CD4-positive, alpha-beta T cell treated with Interleukin-4 for 4 hours (primary cell): ENCODE results near the gene NLRP6.
A peak's percentile ranks its signal among the peaks of the same experiment; 100 is the strongest.

Source experiments
- DNase-seq: peaks from one replicate; pipeline ENCODE4 v3.0.0-alpha.2; 2020

NLRP6 gene

DNA sequence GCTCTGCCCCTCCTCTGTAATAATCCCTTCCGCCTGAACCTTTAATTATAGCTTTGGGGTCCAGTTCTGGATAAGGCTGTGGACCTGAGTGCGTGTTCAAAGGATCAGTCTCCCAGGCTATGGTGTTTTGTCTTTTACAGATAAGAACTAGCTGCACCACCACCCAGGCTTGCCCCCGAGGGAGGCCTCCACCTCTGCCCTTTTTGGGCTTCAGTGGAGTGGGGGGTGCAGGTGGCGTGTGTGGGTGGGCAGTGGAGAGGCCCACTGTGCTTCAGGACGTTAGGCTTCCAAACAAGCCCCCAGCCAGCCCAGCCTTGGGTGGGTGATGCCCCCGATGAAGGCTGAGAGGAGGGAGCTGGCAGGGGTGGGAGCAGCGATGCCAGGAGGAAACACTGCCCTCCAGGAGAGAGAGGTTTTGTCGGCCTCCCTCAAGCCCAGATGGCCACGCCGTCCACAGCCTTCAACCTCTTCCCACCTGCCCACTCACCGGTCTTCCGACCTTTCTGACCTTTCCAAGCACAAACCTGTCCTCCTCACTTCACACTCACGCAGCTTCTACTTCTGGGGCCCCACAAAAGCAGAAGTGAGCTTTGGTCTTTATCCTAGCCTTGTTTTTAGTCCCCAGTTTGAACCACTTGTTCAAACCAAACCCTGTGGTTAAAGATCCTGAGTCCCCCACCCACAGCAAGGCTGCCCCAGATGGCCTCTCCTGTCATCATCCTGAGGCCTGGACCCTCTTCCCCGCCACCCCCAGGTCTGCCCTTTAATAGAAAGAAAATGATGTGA lies 21.1 kb upstream of the NLRP6 start:
- no peak for DNase-seq

DNA sequence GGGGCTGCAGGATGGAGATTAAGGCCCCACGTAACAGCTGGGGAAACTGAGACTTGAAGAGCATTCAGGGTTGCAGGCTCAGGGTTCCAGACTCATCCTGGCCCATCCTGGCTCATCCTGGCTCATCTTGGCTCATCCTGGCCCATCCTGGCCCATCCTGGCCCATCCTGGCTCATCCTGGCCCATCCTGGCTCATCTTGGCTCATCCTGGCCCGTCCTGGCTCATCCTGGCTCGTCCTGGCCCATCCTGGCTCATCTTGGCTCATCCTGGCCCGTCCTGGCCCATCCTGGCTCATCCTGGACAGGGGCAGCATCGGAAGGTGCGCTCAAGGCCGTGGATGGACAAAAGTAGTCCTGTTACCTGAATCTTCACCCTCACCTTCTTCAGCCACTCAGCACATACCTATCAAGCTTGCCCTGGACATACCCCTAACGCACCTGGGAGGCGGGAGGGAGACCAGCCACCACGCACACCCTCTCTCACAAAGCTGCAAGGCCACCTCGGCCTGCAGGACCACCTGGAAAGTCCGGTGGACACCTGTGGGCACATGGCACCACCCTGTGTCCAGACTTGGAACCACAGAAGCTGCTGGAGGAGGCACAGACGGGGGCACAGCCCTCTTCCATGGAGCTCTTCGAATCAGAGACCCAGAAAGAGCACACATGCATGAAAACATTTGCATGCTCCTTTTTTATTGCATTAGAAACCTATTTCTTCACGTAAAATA lies 20.3 kb upstream of the NLRP6 start:
- no peak for DNase-seq

DNA sequence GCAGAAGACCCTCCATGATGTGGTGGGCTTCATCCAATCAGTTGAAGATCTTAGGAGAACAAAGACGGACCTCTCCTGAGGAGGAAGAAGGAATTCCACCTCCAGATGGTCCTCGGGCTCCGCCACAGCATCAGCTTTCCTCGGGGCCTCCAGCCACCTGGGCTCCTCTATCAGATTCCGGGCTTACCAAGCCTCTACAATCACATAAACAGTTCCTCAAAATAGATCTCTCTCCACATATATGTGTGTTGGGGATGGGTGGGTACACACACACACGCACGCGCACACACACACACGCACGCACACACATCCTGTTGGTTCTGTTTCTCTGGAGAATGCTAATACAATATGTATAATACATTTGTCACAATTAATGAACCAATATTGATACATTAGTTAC lies 18.8 kb upstream of the NLRP6 start:
- no peak for DNase-seq

DNA sequence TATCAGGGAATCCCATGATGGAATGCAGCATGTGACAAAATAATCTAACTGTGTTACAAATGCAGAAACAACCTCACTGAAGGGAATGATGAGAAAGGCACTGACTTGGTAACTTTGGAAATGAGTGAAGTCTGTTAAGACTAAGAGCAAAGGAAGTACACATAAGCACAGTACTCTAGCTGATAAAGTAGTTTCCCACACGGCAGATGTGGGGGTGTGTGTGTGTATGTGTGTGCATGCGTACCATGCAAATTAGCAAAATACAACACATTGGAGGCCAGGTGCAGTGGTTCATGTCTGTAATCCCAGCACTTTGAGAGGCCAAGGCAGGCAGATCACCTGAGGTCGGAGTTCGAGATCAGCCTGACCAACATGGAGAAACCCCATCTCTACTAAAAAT lies 16.6 kb upstream of the NLRP6 start:
- no peak for DNase-seq

DNA sequence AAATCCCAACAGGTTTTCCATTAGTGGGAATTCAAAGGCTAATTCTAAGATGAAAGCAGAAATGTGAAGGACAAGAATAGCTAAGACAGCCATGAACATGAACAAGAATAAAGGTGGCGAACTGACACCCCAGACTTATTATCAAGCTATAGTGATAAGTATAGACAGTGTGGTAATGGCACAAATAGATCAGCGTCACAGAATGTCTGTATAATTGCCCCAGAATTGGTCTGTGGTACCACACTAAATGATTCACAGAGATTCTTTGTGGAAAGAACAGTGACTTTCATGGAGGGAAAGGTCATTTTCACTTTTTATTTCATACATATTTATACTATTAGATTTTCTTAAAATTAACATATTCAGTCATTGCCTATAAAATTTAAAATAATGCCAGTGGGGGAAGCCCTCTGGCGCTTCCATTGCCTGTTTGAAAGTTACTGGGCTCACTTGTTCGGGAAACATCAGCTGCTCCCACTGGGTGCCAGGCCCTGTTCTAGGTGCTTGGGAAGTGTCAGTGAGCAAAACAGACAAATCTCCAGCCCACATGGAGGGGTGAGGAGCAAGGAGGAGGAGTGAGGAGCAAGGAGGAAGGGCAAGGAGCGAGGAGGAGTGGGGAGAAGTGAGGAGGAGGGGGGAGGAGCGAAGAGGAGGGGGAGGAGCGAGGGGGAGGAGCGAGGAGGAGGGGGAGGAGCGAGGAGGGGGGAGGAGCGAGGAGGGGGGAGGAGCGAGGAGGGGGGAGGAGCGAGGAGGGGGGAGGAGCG lies 11.3 kb upstream of the NLRP6 start:
- peak; percentile 40 for DNase-seq

DNA sequence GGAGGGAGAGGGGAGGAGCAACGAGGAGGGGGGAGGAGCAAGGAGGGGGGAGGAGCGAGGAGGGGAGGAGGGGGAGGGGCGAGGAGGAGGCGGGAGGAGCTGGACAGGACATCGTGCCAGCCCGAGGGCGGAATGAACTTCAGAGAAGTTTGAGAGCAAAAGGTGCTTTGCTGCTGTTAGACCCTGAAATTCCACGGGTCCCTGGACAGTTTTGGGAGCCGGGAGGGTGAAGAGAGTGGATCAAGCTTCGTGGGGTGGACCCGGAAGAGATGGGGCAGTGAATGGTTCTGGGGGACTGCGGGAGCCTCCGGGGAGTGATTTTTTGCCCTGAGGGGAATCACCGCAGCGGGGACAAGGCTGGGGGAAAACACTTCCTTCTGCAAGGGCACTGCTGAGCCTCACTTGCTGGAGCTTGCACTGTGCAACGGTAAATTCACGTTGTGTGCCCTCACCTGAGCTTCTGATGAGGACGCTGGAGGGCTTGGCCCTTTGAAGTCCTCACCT lies 10.7 kb upstream of the NLRP6 start:
- peak; percentile 36 for DNase-seq

DNA sequence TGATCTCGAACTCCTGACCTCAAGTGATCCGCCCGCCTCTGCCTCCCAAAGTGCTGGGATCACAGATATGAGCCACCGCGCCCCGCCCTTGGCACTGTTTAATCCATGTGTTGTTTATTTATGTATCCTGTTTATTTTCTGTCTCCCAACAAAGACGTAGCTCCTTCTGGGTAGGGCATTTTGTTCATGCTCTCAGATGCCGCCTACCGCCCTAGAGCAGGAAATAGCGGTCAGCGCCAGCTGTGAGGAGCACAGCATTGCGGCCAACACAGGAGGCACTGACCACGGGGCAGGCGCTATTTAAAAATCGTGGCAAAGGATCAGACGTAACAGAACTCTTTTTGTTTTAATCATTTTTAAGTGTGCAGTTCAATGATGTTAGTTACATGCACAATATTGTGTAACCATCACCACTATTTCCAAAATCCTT lies 9.5 kb upstream of the NLRP6 start:
- DNase-seq, result peak; percentile 56

DNA sequence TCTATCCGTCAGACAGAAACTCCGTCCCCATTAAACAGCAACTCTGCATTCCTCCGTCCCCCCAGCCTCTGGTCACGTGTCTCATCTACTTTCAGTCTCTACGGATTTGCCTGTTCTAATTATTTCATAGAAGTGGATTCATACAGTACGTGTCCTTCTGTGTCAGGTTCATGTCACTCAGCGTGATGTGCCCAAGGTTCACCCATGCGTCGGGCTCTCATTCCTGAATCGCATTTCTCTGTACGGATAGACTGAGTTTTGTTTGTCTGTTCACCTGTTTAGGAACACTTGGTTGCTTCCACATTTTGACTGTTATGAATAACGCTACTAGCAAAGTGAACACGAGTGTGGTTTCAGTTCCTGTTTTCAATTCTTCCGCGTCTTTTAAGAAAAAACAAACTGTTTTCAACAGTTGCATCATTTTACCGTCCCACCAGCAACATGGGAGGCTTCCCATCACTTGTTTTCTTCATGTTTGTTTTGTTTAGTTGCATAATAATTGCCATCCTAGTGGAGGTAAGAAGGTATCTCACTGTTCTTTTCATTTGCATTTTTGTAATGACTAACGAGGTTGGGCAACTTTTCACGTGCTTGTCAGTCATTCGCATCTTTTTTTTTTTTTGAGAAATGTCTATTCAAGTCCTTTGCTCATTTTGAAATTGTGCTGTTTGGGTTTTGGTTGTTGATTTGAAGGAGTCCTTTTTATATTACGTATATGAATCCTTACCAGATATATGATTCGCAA lies 8.9 kb upstream of the NLRP6 start:
- DNase-seq, result peak; percentile 81

DNA sequence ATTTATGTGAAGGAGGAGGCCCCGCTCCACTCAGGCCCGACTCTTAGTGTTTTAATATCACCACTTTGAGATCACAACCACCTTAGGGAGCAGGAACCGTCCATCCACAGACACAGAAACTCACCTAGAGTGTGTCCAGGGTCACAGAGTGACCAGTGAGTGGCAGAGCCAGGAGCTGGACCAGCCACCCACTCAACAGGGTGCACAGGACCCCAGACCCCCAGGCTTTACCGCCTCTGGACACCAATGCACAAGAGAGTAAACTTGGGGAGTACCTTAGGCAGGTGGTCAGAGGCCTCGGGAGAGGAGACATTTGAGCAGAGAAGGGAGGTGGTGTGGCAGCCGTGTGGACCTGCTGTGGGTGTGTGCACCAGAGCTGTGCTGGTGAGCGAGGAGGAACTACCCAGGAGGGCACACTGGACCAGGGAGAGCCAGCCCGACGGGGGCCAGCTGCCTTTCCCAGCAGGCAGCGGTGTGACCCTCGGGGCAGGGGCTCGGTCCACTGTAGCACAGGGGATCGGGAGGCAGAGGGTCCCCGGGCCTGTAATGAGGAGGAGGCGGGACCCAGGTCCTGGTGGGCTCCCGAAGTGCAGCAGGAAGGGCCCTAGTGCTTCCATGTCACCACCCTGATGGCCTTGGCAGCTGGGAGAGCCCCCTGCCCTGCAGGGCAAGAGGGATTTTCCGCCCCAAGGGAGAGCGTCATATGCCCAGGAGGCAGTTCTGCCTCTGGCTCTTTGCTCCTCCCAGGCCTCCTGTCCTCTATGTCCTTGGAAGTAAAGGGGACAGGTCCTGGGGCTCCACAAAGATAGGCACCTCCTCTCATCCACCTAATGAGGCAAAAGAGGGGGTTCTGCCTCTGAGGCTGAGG lies 7.5 kb upstream of the NLRP6 start:
- DNase-seq, result no peak

DNA sequence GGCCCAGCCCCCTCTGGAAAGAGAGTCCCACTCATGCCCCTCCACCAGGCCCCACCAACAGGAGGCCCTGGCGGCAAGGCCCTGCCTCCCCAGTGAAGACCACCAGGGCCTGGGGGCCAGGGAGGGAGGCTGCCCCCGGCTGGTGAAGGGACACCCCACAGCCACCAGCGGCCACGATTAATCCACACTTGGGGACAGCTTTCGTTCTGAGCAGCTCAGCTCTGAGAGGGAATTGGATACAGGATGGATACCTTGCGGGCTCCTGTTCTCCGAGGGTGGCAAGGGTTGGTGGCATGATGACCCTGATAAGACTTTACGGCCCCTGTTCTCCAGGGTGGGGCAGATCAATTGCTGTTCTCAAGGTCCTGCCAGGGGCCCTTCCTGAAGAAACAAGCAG lies 6.9 kb upstream of the NLRP6 start:
- DNase-seq, result no peak

DNA sequence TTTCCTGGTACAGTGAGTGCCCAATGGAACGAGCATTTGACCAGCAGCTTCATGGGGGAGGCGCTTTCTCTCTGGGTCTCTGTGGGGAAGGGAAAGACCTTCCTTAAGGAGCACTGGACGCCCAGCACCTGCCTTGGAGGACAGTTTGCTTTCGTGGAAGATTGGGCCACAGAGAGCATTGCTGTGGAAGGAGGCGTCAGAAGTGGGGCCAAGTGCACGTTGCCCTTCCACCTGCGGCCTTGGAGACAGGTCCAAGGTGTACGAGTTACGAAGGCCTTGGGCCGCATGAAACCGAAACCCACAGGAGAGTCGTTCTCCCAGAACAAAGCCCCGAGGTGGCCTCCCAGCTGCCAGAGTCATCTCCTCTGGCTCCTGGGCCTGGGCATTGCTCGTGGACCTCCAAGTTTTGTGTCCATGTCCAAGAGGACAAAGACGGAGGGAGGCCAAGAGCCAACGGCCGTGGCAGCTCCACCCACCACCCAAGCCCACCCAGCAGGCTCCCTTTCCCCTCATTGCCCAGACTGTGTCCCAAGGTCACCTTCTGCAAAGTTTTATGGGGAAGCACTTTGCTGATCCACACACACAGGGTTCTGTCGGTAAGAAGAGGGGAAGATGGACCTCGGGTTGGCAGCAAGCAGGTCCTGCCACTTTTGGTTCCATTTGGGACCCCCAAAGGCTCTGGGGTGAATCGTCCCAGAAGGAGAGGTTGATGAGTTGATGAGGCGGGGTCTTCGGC lies 5.8 kb upstream of the NLRP6 start:
- DNase-seq, result no peak

DNA sequence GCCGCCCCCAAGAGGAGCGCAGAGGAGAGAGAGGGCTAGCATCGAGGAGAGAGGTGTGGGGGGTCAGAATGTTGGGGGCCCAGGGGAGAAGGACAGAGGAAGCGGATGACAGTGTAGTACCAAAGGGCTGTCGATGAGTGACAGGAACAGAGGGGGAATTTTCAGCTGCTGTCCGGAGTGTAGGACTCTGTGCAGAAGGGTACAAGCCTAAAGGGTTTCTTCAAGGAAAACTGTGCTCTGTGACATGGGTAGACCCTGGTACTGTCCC lies 5.3 kb upstream of the NLRP6 start:
- DNase-seq, result no peak

DNA sequence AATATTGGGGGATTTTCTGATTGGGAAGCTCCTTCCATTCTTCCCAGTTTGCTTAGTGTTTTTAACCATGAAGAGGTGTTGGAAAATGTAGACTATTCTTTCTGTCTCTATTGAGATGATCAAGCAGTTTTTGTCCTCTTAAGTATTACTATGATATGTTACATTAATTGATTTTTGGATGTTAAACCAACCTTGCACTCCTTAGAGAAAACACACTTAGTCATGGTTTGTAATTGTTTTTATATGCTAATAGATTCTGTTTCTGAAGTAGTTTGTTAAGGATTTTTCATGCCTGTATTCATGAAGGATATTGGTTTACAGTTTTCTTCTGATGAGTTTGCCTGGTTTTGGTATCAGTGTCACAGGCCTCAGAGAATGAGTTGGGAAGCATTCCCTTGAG lies 2.0 kb upstream of the NLRP6 start:
- DNase-seq, result no peak

DNA sequence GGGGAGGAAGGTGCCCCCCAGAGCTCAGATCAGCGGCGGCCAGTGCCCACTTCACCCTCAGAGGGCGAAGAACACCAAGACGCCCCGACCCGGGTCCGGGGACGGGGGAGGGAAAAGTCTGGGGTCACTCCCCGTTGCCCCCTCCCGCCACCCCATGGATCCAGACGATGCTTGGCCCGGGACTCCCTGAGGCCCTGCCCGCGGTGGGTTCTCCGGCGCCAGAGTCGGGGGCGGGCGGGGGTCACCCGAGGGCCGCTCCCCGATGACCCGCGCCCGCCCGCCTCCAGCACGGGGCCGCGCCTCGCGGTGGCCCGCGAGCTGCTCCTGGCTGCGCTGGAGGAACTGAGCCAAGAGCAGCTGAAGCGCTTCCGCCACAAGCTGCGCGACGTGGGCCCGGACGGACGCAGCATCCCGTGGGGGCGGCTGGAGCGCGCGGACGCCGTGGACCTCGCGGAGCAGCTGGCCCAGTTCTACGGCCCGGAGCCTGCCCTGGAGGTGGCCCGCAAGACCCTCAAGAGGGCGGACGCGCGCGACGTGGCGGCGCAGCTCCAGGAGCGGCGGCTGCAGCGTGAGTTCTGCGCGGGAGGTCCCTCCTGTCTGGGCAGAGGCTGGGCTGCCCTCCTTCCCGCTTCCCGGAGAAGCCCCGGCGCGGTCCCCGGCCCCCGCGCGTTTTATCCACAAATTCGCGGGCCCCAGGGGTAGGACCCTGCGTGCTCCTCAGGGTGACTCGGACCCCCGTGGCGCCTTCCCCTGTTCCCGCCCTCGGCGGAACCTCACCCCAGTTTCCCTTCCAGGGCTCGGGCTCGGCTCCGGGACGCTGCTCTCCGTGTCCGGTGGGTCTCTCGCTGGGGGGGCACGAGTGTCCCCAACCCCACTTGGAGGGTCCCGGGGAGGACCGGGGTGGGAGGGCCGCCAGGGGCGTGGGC lies 1.1 kb downstream of the NLRP6 start:
- no peak for DNase-seq

DNA sequence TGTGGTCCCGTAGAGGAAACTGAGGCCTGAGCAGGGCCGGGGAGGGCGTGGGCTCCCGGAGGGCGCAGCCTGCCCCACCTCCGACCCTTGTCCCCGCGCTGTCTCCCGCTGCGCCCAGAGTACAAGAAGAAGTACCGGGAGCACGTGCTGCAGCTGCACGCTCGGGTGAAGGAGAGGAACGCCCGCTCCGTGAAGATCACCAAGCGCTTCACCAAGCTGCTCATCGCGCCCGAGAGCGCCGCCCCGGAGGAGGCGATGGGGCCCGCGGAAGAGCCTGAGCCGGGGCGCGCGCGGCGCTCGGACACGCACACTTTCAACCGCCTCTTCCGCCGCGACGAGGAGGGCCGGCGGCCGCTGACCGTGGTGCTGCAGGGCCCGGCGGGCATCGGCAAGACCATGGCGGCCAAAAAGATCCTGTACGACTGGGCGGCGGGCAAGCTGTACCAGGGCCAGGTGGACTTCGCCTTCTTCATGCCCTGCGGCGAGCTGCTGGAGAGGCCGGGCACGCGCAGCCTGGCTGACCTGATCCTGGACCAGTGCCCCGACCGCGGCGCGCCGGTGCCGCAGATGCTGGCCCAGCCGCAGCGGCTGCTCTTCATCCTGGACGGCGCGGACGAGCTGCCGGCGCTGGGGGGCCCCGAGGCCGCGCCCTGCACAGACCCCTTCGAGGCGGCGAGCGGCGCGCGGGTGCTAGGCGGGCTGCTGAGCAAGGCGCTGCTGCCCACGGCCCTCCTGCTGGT lies 1.9 kb downstream of the NLRP6 start:
- peak; percentile 32 for DNase-seq

DNA sequence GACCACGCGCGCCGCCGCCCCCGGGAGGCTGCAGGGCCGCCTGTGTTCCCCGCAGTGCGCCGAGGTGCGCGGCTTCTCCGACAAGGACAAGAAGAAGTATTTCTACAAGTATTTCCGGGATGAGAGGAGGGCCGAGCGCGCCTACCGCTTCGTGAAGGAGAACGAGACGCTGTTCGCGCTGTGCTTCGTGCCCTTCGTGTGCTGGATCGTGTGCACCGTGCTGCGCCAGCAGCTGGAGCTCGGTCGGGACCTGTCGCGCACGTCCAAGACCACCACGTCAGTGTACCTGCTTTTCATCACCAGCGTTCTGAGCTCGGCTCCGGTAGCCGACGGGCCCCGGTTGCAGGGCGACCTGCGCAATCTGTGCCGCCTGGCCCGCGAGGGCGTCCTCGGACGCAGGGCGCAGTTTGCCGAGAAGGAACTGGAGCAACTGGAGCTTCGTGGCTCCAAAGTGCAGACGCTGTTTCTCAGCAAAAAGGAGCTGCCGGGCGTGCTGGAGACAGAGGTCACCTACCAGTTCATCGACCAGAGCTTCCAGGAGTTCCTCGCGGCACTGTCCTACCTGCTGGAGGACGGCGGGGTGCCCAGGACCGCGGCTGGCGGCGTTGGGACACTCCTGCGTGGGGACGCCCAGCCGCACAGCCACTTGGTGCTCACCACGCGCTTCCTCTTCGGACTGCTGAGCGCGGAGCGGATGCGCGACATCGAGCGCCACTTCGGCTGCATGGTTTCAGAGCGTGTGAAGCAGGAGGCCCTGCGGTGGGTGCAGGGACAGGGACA lies 2.7 kb downstream of the NLRP6 start:
- DNase-seq, result peak; percentile 18

DNA sequence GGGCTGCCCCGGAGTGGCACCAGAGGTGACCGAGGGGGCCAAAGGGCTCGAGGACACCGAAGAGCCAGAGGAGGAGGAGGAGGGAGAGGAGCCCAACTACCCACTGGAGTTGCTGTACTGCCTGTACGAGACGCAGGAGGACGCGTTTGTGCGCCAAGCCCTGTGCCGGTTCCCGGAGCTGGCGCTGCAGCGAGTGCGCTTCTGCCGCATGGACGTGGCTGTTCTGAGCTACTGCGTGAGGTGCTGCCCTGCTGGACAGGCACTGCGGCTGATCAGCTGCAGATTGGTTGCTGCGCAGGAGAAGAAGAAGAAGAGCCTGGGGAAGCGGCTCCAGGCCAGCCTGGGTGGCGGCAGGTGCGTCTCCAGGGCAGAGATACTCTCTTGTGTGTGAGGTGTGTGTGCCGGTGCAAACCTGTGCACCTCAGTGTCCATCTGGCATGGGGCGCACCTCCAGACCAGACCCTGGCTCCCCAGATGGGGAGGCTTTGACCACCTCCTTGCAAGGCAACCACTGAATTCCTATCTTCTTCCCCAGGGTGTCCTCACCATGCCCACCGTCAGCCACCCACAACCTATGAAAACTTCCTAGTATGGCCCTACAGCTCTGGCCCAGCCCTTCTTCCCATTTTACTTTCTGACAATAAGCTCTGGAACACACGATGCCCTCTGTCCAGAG lies 3.4 kb downstream of the NLRP6 start:
- no peak for DNase-seq

DNA sequence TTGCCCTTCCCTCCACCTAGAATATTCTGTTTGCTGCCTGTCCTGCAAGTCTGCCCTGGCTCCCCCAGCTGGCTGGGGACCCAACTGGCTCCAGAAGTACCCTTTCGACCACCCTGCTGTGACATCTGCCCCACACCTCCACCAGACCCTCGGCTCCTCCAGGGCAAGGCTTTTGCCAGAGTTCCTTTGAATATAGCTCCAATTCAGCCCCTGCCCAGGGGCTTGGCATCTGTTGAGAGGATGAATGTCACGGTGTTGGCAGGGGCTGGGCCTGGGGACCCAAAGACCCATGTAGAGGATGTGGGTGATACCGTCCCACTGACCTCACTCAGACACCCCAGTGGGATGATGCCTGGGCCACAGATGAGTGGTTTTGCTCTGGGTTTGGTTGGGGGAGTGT lies 4.0 kb downstream of the NLRP6 start:
- no peak for DNase-seq
